ENCODE results near the gene ACOT2.
"Not testable (repeated sequence)": the region's sequence is repeated elsewhere in the genome, so short reads cannot be mapped to it uniquely, and the experiment has no call there.

Gene ACOT2

GRCh38 chr14:73545353-73545752 lies 23.7 kb upstream of the ACOT2 start:
- POLR2A ChIA-PET: interaction anchor here (1.1 kb wide), 1 partner anchor 24 kb away, joined by 3 read pairs; the partner anchor contains the start of gene ACOT2
- CTCF ChIA-PET: not testable (repeated sequence)

GRCh38 chr14:73549097-73549496 lies 19.9 kb upstream of the ACOT2 start:
- DNase-seq (ENCODE audit: extremely low spot score); POLR2A ChIA-PET; CTCF ChIA-PET: not testable (repeated sequence)

More at GRCh38 chr14:73545353-73545752, 23.7 kb upstream of the ACOT2 start:
- DNase-seq (ENCODE audit: extremely low spot score): not testable (repeated sequence)

GRCh38 chr14:73549889-73550524 lies 19.0 kb upstream of the ACOT2 start:
- POLR2A ChIA-PET, CTCF ChIA-PET: not testable (repeated sequence)

GRCh38 chr14:73553845-73554244 lies 15.2 kb upstream of the ACOT2 start:
- ChIA-PET POLR2A (no interaction called here), CTCF (no interaction called here)
- no peak for DNase-seq (ENCODE audit: extremely low spot score)

More at GRCh38 chr14:73549889-73550524, 19.0 kb upstream of the ACOT2 start:
- not testable (repeated sequence) for DNase-seq (ENCODE audit: extremely low spot score)

GRCh38 chr14:73557201-73557600 lies 11.8 kb upstream of the ACOT2 start:
- DNase-seq (ENCODE audit: extremely low spot score); CTCF ChIA-PET; POLR2A ChIA-PET: not testable (repeated sequence)

More at GRCh38 chr14:73553845-73554244, 15.2 kb upstream of the ACOT2 start:
- TF ChIP-seq BHLHE40 (IDR thresholded peaks at IDR 0.05; ENCODE audit: borderline replicate concordance) (no peak), FOXM1 (IDR thresholded peaks at IDR 0.05; ENCODE audit: borderline replicate concordance) (no peak), ELF4 (IDR thresholded peaks at IDR 0.05) (no peak)

- POLR2A ChIA-PET; DNase-seq (ENCODE audit: extremely low spot score); CTCF ChIA-PET: not testable (repeated sequence)
Observed at GRCh38 chr14:73558238-73558637, 10.8 kb upstream of the ACOT2 start.

- POLR2A ChIA-PET; DNase-seq (ENCODE audit: extremely low spot score); CTCF ChIA-PET: not testable (repeated sequence)
Observed at GRCh38 chr14:73562256-73562655, 6.8 kb upstream of the ACOT2 start.

- POLR2A ChIA-PET; CTCF ChIA-PET; DNase-seq (ENCODE audit: extremely low spot score): not testable (repeated sequence)
Observed at GRCh38 chr14:73562696-73563095, 6.3 kb upstream of the ACOT2 start.

GRCh38 chr14:73566431-73566830 lies 2.6 kb upstream of the ACOT2 start:
- CTCF ChIA-PET; POLR2A ChIA-PET; DNase-seq (ENCODE audit: extremely low spot score): not testable (repeated sequence)

GRCh38 chr14:73566935-73567334 lies 2.1 kb upstream of the ACOT2 start:
- DNase-seq (ENCODE audit: extremely low spot score): not testable (repeated sequence)
- POLR2A ChIA-PET: interaction anchor here (0.6 kb wide), 1 partner anchor 63 kb away, joined by 3 read pairs; no protein-coding TSS in a partner anchor
- CTCF ChIA-PET: interaction anchor here (0.9 to 1.1 kb wide), 2 partner anchors 28 to 66 kb away, joined by 3 read pairs; no protein-coding TSS in a partner anchor

- ChIA-PET CTCF (interaction anchor here (0.9 to 1.1 kb wide), 2 partner anchors 28 to 66 kb away, joined by 3 read pairs; no protein-coding TSS in a partner anchor), POLR2A (interaction anchor here (0.6 to 1.7 kb wide), 2 partner anchors 62 to 77 kb away, joined by 3 to 10 read pairs; partner anchors contain the start of gene RIOX1)
- TF ChIP-seq ZNF384 (IDR thresholded peaks at IDR 0.05) (no peak), PKNOX1 (IDR thresholded peaks at IDR 0.05) (no peak), HDGF (IDR thresholded peaks at IDR 0.05; ENCODE audit: borderline replicate concordance) (no peak), SUZ12 (IDR thresholded peaks at IDR 0.05) (no peak), ELF4 (IDR thresholded peaks at IDR 0.05) (no peak), FOXK2 (IDR thresholded peaks at IDR 0.05) (no peak), ARNT (IDR thresholded peaks at IDR 0.05) (no peak), NFRKB (IDR thresholded peaks at IDR 0.05) (no peak), FOXM1 (IDR thresholded peaks at IDR 0.05; ENCODE audit: borderline replicate concordance) (no peak)
- no peak for DNase-seq (ENCODE audit: extremely low spot score)
Observed at GRCh38 chr14:73567358-73567757, 1.7 kb upstream of the ACOT2 start.
